HG02642 (cell line): ENCODE data around the gene AS3MT.
A peak's percentile ranks its signal among the peaks of the same experiment; 100 is the strongest.
"Not testable (repeated sequence)": the region's sequence is repeated elsewhere in the genome, so short reads cannot be mapped to it uniquely, and the experiment has no call there.

ENCODE experiments used
- ATAC-seq: cut with Tn5 transposase; IDR thresholded peaks from one replicate; pipeline ENCODE4 v1.9.1; 2021; ENCODE audit warnings: mild to moderate bottlenecking; ENCODE audit not compliant: unreplicated experiment, poor library complexity

AS3MT gene

DNA sequence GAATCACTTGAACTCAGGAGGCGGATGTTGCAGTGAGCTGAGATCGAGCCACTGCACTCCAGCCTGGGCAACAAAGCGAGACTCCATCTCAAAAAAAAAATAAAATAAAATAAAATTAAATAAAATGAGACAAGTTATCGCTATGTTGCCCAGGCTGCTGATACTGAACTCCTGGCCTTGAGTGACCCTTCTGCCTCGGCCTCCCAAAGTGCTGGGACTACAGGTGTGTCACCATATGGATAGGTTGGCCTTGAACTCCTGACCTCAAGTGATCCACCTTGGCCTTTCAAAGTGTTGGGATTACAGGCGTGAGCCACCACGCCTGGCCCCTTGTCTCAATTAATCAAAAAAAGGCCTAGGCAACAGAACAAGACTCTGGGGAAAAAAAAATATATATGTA, 16.0 kb upstream of the AS3MT start:
- ATAC-seq, result not testable (repeated sequence)

DNA sequence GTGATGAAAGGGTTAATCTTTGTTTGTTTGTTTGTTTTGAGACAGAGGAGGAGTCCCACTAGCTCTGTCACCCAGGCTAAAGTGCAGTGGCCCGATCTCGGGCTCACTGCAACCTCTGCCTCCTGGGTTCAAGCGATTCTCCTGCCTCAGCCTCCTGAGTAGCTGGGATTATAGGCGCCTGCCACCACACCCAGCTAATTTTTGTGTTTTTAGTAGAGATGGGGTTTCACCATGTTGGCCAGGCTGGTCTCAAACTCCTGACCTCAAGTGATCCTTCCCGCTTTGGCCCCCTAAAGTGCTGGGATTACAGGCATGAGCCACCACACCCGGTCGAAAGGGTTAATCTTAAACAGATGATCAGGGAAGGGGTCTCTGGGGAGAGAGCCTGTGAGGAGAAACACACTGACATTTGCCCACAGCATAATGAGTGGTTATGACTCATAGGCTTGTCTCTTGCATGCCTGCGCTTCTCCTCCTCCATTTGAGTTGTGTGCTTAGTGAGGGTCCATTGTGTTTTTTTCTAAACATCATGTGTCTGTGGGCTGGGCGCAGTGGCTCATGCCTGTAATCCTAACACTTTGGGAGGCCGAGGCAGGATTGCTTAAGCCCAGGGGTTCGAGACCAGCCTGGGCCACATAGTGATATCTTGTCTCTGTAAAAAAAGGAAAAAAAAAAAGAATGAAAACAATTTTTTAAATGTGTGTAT, 13.4 kb upstream of the AS3MT start:
- not testable (repeated sequence) for ATAC-seq

DNA sequence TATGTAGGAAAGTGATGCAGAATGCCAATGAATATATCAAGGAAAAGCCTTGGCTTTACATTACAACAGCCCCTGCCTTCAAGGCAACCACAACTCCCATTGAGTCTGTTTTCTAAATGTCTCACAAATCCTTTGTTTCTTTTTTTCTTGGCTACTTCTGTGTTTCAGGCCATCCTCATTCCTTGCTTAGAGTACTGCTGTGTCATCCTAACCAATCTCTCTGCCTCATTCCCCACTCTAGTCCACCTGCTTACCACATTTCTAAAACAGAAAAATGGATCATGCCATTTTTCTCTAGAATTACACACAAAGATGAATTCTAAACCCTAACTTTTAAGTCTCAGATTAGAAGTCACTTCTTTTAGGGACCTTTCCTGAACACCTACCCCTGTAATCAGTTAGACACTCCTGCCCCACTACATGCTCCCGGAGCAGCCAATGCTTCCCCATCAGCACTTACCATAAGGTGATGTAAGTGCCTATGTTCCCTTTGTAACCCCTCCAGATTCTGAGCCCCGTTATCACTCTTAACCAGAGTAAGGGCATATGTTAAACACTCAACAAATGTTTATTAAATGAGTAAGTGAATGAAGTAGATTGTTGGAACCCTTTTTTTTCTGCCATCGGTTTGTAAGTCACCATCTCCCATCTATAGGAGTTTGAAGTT, 12.4 kb upstream of the AS3MT start:
- no peak for ATAC-seq

DNA sequence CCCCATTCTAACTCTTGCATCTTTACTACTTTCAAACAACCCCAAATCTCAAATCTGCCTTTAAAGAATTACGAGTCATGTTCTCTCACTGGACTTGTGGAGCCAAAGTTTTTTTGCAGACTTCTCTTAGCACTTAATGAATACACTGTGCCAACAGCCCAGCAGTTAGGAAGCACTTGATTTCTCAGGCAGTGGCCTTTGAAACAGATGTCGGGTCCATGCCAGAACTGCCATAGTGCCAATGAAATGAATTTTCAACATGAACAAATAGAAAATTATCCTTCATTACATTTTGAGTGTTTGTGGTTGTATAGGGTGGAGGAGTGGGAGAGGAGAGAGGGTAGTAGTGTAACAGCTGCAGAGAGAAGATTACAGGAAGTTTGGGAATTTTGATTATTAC, 9.4 kb upstream of the AS3MT start:
- ATAC-seq, result no peak

DNA sequence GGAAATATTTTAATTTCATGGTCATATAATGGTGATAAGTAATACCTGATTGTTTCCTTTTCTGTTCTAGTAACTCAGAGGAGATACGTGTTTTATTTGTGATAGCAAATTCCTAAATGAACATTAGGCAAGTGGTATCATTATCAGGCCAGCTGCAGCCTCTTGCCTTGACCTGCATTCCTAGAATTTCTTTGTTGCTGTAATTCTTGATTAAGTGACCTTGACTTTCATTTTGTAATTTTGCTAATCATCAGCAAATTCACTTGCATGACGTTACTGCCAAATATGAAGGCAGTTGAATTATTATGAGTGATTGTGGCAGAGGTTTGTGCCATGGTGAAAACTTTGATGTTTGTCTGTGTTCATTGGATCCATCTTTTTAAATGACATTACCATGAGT, 5.6 kb upstream of the AS3MT start:
- no peak for ATAC-seq

DNA sequence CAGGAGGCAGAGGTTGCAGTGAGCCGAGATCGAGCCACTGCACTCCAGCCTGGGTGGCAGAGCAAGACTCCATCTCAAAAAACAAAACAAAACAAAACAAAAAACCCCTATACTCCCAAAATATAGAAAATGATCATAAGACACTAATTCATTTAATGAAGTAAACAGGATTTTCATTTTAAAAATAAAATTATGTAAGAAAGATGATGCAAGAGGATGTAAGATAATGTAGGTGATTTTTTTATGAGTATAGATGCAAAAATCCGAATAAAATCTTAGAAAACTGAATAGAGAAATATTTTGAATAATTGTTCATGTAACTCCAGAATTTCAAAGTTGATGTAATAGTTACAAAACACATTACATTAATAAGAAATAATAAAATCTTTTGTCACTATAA, 3.6 kb upstream of the AS3MT start:
- no peak for ATAC-seq

DNA sequence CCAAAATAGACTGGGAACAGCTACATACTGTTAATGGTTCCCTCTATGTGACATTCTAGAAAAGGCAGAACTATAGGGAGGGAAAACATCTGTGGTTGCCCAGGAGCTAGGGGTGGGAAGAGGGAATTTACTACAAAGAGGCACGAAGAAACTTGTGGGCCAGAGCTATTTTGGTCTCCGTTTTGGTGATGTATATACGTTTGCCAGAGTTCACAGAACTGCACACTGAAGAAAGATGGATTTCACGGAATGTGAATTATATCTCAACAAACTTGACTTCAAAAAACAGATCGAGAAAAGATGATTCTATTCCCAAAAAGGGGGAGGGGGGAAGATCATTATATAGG, 386 bp upstream of the AS3MT start:
- ATAC-seq, result no peak

DNA sequence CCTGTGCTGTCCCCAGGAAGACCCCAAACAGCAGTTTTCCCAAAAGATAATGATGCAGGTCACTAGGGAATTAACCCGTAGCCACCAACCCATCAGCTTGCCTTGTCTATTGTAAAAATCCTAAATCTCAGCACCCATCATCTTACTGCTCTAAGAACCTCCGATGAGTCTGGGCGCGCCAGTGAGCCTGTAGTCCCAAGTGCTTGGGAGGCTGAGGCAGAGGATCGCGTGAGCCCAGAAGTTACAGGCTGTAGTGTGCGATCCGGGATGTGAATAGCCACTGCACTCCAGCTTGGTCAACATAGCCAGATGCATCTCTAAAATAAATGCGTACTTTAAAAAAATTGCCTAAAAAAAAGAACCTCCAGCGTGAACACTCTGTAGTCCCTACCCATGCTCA, 951 bp downstream of the AS3MT start:
- ATAC-seq, result no peak

DNA sequence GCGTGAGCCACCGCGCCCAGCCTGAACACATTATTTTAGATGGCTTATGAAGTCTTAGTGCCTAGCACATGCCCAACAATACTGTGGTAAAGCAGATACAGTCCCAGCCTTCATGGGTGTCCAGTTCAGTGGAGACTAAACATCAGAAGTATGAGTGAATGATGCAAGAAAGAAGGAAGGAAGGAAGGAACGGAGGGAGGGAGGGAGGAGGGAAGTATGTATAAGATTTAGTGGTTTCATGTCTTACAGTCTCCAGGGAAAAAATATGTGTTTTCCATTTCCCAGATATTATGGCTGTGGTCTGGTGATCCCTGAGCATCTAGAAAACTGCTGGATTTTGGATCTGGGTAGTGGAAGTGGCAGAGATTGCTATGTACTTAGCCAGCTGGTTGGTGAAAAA, 2.9 kb downstream of the AS3MT start:
- ATAC-seq, result no peak

DNA sequence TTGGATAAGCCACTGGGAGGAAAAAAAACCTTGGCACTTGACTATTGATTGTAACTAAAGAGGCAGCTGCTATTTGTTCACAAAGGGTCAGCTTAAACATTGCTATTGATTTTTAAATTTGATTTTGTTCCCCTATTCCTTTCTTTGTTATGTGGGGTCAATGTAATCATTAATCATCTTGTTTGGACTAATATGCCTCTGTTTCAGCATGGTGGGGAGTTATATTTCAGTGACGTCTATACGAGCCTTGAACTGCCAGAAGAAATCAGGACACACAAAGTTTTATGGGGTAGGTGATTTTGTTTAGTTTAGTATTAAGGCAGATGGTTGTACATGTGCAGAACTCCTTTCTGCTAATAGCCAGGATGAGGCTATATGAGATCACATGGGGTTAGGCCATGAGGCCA, 7.5 kb downstream of the AS3MT start:
- ATAC-seq, result no peak

DNA sequence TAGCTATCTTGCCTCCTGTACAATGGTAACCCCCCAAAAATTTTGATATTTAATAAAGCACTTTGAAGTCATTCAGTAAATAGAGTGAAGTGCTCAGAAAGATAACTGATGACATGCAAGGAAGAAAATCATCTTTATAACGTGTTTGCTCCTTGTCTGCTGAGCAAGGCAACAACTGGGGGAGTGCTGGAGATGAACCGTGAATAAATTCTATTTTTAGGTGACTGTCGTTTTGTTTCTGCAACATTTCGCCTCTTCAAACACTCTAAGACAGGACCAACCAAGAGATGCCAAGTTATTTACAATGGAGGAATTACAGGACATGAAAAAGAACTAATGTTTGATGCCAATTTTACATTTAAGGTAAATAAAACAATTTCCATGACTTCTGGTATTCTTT, 9.4 kb downstream of the AS3MT start:
- ATAC-seq, result no peak

DNA sequence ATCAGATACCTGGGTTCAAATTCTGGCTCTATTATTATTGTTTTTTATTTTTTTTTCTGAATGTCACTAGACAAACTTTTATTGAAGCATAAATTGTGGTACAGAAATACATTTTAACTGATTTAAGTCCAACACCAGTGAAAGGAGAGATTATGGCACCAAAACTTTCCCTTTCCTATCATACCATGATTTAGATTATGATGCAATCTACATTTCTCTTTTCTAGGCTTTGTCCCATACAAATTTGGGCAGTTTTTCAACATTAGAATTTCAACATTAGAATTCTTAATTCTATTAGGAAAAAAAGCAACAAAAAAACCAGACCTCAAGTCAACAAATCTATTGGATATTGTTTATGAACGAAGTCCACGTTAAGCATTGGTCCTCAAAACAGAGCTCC, 11.0 kb downstream of the AS3MT start:
- ATAC-seq, result no peak

DNA sequence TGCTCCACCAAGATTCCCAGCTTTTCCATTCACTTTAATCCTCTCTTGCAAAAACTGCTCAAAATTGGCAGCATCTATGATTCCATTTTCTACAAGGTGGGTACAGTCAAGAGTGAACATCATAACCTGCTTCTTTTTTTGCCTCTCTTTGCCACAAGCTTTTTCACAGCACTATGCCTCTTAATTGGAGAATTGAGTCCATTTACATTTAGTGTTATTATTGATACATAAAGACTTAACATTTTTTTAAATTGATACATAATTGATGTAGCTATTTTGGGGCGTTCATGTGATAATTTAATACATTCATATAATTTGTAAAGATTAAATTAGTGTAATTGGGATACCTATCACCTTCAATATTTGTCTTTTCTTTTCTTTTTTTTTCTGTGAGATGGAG, 18.8 kb downstream of the AS3MT start:
- ATAC-seq, result no peak

DNA sequence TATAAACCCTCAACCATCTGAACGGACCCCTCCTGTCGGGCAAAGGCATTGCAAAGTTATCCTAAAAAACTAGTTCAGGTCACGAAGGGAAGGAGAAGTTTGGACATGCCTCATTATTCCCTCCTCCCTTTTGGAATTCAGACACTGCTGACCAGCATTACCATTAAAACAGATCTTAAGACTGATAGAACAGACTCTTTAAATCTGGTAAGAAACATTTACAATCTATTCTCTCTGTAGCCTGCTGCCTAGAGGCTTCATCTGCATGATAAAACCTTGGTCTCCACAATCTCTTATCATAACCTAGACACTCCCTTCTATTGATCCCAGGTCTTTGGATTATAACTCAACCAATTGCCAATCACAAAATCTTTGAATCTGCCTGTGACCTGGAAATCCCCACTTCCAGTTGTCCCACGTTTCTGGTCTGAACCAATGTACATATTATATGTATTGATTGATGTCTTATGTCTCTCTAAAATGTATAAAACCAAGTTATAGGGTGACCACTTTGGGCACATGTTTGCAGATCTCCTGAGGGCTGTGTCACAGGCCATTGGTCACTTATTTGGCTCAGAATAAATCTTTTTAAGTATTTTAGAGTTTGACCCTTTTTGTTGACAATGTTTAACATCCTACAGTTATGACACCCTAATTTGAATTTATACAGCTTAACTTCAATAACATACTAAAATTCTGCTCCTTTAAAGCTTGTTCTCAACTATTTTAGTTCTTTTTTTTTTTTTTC, 25.4 kb downstream of the AS3MT start:
- no peak for ATAC-seq

DNA sequence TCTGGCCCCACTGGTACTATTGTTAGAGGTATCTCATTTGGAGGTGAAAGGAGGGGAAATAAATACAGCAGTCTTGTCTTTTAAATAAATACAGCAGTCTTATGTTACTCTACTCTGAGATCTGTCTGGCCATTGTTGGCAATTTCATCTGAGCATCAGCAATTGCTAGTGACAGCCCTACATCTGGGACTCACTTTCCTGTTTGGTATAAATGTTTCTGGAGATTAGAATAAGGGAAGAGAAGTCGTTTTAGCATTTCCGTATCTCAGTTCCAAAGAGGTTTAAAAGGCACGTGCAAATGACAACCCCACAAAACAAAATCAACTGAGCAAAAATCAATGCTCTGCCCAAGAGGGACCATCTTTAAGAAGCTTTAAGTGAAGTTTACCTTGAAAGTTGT, 30.7 kb downstream of the AS3MT start:
- no peak for ATAC-seq

DNA sequence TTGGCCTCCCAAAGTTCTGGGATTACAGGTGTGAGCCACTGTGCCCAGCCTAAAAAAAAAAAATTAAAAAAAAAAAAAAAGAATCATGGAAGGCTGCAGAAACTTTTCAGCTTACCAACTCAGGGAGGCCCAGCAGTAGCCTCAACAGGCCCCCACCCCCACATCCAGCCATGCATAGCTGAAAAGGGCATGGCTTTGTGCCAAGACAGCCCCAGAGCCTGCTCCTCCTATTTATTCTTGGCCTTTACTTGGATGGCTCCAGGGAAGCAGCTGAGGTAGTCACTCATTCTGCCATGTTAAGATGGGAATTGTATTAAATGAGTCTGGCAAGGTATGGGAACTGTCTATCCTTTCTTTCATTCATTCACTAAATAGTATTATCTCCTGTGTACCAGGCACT, 35.1 kb downstream of the AS3MT start:
- ATAC-seq, result no peak

DNA sequence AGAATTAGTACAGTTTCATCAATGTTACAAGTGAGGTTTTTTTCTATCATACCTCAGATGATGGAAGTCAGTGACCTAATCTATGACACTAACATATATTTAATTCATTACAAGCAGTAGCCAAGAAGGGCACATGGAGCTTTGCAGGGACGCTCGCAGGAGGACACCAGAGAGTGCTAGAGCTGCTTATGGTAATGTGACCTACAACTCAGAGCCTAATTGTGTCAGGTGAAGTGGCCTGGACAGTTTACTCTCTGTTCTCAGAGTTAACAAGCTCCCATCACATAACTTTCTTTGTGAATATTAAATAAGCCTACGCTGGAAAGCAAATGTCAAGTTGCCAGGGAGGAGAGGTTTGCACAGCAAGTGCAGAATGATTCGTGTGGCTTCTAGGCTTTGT, 37.2 kb downstream of the AS3MT start:
- no peak for ATAC-seq

DNA sequence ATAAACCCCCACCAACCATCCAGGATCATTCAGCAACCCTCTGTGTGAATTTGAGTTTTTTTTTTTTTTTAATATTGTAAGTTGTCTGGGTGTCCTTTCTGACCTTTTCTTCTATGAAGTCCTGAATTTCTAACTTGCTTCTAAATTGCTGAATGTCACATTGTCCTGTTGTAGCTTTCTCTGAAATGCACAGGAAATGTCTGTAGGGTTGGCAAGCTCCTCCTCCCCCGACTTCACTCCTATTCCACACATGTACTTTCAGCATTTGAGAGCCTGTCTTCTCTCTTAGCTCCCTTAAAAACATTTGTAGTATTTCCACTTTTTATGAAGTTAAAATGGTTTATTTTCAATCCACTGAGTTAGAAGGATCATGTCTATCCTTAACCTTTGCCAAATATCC, 45.5 kb downstream of the AS3MT start:
- ATAC-seq, result no peak

DNA sequence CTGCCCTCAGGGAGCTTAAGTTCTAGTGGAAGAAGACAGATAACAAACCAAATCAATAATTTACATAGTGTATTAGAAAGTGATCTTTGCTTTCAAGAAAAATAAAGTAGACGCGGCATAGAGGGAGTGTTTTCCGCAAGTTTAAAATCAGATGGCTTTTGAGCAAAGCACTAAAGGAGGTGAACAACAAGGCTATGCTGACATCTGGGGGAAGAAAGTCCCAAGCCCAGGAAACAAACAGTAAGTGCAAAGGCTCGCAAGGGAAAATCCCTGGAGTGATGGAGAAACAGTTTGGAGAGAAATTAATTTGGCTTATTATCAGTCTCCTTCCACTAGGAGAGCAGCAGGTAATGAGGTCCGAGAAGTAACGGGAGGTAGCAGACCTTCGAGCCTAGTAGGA, 46.9 kb downstream of the AS3MT start:
- ATAC-seq, result no peak

DNA sequence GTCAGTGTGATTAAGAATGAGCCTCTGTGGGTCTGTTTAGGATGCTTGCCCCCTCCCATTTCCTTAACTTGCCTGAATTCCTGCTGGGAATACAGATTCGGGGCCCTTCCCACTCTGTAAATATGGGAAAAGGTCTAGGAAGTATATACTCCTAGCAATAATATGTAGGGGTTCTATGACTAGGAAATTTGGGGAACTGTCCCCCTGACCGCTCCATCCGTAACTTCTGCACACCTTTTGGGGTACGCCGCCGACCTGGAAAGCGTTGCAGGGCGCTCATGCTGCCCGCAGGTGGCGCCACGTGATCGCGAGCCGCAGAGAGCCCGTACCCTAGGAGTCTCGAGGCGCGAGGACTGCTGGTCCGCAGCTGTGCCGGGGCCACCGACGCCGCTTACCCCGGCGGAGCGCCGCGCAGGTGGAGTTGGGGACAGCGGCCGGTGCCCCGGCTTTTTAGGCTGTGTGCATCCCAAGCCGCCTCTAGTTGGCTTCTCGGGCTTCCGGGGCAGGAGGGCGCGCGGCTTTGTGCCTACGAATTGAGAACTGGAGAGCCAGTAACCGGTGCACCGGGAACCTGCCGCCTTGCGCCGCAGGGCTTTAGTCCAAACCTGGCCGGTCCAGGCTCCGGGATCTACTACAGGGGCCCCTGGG, 48.2 kb downstream of the AS3MT start:
- ATAC-seq, result peak; percentile 46
